Fibroblast of lung (primary cell): ENCODE data around the gene ECSCR.

Source experiments
- CTCF ChIP-seq, 2 donors: IDR thresholded peaks in 1 of 2; conservative IDR thresholded peaks in 1 of 2; 1 replicate in 1 of 2; 2 replicates in 1 of 2; pipeline ENCODE4 v1.5.1; 2011 to 2012; ENCODE audit warnings: low read length in 2 of 2, control low read depth in 1 of 2, inconsistent platforms in 1 of 2, low read depth in 1 of 2, mild to moderate bottlenecking in 1 of 2
- EZH2 ChIP-seq: IDR thresholded peaks from 2 replicates; pipeline ENCODE4 v1.5.1; 2012; ENCODE audit warnings: low read length, control low read depth, mild to moderate bottlenecking; ENCODE audit errors: missing control alignments

- no peak for TF ChIP-seq EZH2
- TF ChIP-seq CTCF (conservative IDR thresholded peaks at IDR 0.05 in 1 of 2, IDR thresholded peaks at IDR 0.05 in 1 of 2; ENCODE audit: low read depth in 1 of 2, low read length in 2 of 2) = no peak
Measured at GRCh38 chr5:139407517-139407916, 55.0 kb downstream of the ECSCR start.
